CD4-positive, alpha-beta T cell treated with Interleukin-17A for 1 hour (primary cell): ENCODE data around the gene ADGRB2.

Source experiments
- DNase-seq: peaks from one replicate; pipeline ENCODE4 v3.0.0-alpha.2; 2020

ADGRB2 gene

DNA sequence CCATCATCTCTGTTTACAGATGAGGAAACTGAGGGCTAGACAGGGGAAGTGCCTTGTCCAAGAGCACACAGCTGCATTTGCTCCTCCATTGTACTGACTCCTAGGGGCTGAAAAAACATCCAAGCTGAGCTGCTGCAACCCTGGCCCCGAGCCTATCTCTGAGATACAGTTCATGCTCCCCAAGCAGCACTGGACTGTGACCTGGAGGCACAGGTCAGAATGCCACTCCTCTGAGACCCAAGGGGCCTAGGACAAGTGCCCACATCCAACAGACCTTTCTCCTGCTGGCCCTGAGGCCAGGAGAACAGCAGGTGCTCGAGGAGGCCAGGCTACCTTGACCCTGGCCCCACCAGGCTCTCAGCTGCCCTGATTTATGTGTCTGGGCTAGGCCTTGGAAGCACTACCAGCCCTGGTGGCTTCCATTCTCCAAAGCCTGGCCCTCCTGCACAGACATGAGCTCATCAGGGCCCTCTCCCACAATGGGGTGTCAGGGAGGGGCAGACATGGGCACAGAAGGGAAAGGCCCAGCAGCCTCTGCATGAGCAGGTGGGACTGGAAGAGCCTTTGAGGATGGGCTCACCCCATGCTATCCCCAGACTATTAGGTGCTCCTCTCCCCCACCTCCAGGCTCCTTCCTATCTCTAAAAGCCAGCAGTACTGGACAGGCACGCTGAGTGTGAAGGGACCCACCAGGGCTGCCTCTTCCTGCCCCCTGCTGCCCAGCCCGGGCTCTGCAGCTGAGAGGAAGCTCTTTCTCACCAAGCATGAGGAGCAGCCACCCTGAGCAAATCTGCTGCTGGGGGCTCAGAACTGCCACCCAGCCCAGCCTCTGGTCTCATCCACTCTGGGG, 18.8 kb downstream of the ADGRB2 start:
- DNase-seq = peak; percentile 59

DNA sequence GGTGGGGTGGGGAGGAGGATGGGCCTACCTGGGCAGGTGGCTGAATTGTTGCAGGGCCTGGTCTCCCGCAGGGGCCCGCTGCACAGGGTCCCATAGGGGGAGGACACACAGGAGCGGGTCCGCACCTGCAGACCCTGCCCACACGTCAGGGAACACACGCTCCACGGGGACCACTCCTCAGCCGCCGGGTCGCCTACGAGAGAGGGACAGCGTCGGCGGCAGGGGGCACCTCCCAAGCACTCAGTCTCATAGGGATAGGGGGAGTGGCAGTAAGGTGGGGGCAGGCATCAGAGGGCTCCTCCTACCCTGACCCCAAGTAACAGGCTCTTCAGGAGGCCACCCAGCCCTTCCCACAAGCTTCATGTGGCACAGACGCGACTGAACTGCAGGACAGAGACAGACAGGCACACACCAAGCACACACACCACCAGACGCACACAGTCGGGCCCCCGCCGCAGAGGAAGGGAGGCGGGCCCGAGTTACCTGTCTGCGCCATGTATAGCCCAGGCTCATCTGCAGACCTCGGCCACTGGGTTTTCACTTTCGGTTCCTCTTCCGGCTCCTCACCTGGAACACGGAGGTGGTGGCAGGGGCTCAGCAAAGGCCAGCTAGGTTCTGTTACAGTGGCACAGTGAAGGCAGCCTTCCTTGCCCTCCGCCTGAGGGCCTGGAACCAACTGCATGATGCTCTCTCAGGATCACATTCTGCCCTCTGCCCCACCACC, 19.8 kb downstream of the ADGRB2 start:
- peak; percentile 28 for DNase-seq

DNA sequence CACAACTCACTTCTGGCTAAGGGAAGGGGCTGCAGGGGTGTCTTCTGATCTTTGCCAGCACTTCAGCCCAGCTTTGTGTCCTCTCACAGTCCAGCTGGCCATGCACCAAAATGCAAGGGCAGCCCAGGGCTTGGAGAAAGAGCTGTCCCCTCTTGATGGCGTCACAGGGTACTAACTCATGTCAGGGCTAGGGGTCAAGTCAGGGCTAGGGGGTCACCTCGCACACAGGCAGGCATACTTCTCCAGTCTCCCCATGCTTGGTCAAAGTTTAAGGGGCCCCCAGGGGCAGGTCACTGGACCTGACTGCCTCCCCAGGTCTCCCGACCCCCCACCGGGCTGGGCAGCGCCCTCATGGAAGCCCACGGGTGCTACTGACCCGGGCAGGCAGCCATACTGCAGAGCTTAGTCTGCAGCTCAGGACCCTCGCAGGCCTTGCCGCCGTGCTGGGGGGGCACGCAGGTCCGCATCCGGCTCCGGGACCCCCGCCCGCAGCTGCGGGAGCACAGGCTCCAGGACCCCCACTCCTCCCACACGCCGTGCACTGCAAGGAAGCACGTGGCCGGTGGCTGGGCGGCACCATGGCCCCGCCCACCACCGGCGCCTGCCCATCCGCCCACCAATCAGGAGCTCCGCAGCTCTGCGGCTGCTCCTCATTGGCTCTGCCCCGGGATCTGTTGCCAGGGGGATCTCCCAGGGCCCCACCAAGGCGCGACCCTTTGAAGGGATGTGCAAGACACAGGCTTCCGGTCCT, 21.5 kb downstream of the ADGRB2 start:
- DNase-seq = no peak

DNA sequence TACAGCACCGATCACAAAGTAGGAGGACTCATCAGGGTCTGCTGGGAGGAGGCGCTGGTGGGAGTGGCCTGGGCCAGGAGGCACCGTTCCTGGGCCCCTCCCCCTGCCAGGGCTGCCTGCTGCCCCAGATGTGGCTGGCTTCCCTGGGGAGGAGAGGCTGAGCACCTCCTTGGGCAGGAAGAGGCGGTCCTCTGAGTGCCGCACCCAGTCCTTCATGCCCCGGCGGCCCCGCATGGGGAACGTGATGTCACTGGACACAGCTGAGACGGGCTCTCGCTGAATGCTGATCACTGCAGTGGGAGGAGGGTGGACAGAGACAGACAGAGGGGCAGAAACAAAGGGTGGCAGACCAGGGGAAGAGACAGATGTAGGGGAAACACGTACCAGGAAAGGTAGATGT, 24.8 kb downstream of the ADGRB2 start:
- DNase-seq = peak; percentile 60

DNA sequence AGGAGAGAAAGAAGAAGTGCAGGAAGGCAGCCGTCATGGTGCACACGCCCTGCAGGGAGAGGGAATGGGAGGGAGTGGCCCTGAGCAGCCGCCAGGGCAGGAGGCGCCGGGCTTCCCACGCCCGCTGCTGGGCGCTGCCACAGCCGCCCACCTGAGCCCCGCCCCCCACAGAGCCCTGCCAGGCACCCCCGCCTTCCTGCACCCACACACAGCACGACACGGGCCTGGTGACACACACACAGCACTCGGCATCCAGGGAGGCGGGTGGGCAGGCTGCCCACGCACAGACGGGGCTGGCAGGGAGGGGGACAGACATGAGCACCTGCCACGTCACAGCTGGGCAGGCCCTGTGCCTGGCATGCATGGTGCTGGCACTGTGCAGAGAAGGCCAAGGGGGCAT, 27.5 kb downstream of the ADGRB2 start:
- DNase-seq = no peak

DNA sequence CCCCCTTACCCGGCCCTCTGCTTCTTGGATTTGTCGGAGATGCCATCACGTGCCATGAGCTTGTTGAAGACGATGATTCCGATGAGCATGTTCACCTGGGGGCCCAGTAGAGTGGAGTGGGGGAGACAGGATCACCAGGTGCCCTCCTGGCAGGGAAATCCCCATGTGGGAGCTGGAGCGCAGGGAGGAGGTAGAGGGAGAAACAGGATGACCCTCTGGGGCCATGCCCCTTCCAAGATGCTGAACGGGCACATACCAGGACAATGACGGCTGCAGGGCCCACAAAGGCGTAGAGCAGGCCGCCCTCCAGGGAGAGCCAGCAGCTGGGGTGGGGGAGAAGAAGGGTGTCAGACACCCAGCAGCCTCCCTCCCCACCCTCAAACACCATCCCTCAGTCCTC, 28.6 kb downstream of the ADGRB2 start:
- no peak for DNase-seq

DNA sequence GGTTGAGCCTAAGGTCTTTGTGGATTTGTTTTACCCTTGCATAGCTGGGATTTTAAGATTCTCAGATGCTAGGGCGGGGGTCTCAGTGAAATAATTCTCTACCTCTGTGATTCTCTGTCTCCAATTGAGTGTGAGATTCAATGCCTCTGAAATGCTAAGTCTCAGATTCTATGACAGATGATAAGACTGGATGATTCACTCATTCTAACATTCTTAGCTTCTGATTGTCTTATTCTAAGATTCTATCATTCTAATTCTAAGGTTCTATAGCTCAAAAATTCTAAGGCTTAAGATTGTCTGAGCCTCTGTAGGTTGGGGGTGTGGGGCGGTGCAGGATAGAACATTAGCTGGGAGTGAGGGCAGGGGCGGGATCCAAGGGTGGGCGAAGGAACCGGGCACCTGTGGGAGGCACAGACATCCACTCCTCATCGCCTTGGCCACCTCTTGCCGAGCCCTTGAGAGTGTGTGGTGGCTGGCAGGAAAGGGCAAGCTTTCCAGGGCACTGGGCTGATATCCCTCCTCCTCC, 29.5 kb downstream of the ADGRB2 start:
- DNase-seq = no peak

DNA sequence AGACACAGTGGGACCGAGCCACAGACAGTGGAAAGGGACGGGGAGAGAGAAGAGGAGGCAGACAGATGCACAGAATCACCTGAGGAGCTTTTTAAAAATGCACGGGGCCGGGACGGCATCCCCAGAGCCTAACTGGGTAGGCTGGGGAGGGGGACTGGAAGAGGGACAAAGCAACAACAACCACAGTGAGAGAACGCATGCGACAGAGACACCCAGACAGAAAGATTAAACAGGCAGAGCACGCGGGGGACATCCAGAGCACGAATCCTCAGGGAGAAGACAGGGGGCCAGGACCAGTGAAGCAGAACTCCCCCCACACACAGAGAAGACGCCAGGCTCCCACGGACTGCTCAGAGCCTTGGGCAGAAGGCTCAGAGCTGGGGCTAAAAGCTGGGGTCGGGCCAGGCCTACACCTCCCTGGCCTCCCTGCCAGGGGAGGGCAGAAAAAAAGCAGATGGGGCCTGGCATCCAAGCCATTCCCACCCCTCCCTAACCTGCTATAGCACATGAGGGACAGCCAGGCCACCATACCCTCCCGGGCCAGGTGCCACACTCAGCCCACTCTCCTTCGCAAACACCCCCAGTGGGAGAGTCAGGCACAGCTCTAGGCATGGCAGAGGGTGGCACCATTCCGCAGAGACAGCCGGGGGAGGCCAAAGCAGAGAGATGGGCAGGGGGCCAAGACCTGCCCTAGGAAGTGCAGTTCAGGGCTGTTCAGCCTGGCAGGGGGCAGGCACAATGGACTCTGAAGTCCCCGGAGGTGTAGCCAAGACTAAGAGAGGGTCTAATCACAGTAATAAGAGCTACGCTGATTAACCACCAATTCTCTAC, 30.5 kb downstream of the ADGRB2 start:
- DNase-seq = no peak

DNA sequence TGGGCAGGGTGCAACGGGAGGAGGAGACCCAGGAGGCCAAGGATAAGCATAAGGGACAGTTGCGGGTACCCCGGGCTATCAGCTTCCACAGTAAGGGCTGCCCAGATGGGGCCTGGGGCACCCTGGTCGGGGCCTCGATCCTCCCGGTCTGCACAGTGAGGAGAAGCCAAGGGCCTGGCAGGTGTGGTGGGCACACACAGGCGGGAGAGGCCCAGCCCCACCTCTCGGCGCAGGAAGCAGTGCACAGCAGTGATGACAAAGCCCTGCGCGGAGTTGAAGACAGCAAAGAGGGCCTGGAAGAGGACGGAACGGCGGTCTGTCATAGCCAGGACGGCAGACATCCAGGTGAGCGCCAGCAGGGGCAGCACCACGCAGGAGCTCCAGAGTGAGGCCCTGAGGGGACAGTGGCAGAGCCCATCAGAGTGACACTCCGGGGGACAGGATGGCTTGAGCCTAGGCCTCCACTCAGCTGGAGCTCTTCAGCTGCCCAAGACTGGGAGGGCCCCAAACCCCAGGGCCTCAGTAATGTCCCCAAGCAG, 31.3 kb downstream of the ADGRB2 start:
- DNase-seq = no peak

DNA sequence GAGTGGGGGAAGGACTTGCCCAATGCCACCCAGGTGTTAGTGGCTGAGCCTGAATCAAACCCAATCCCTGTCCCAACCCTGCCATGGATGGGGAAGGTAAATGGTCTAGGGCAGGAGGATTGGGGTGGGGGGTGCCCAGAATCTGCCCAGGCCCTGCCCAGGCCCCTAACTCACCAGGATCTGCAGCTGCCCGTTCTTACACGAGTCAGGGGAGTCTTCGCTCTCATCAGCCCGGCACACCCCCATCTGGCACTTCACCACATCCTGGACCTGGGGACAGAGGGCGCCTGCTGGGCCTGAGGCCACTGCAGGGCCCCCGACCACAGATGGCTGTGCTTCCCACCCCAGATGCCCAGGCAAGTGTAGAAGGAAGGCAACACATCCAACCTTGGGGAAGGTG, 31.8 kb downstream of the ADGRB2 start:
- no peak for DNase-seq

DNA sequence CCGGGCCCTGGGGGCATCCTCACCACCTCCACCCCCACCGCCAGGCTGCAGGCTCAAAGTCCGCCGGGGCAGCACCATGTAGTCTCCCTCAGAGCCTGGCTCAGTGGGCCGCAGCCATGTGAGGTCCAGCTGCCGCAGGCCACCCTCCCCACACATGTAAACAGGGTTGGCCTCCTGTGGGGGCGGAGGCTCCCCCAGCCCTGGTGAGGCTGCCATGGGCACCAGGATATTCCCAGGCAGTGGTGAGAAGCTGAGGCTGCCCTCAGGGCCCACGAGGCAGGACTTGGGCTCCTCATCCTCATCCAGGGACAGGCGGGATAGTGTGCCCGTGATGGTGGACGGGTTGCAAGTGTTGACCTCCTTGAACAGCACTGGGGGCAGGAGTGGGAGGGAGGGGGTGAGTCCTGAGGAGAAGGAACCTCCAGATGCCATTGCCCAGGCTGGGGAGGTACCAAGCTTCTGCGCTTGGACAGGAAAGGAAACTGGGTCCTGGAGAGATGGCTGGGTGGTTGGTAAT, 33.0 kb downstream of the ADGRB2 start:
- no peak for DNase-seq

DNA sequence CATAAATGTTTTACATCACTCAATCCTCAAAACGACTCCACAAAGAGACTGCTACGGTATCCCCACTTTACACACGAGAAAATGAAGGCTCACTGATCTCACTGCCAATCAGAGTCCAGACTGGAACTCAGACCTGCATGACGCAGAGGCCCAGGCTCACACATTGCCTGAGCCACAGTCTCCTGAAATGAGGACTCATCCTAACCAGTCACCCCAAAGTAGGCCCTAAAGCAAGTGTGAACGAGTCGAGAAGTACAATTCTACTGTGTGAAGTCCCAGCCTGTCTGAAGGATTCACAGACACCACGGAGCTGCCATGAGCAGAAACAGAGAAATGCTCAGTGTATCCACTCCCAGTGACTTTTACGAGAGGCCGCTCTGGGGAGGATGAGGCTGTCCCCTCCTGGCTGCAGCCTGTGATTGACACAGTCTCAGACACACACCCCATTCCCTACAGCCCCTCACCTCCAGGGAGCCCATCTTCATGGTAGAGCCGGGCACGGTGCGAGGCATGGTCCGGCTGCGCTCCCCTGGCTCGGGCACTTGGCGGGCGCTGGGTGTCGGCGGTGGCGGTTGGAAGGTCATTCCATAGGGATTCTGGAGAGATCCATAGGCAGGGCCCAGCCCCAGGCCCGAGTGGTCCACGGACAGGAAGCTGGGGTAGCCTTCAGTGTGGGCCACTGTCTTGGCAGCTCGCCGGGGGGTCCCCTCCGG, 33.6 kb downstream of the ADGRB2 start:
- no peak for DNase-seq

DNA sequence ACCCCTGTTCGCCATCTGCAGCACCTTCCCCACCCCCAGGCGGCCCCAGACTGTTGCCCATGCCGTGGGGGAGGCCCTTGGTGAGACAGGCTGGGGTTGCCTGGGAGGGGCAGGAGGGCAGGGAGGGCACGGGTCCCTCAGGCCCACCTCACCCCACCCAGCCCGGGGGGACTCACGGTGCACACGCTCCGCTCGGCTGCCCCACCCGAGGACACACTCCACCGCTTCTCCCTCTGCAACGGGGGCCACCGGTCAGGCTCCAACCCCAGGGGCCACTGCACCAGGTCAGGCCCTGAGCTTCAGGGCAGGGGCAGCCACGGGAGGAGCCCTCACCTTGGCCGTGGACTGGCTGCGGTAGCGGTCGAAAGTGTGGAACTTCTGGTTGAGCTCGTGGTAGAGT, 36.3 kb downstream of the ADGRB2 start:
- no peak for DNase-seq

DNA sequence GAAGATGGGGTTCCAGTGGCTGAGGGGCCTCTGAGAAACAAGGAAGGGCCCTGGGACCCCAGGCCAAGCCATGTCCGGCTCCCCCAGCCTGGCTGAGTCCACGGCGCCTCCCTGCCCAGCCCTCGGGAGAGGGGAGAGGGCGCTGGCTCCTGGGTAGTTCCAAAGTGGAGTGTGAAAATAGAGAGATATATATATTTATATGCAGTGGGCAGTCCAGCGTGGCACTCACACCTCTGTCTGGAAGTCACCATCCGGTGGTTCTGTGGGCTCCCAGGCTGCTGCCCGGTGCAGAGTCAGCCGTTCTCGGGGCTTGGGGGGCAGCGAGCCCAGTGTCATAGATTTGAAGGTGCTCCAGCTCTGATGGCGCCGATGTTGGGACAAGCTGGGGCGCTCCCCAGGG, 36.9 kb downstream of the ADGRB2 start:
- DNase-seq = no peak

DNA sequence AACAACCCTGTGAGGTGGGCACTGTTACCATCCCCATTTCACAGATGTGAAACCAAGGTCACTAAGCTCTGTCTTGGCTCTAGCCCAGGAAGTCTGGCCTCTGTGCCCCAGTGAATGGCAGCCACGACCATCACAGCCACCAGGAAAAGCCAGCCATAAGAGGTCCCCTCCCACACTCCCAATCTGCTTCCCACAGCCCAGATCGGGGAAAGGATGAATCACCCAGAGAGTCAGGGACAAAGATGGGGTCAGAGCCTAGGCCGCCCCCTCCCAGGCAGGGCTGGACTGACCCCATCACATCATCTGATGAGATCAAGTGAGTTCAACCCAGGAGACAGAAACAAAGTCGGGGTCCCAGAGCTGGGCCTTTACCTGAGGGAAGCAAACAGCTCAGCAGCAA, 37.4 kb downstream of the ADGRB2 start:
- no peak for DNase-seq

DNA sequence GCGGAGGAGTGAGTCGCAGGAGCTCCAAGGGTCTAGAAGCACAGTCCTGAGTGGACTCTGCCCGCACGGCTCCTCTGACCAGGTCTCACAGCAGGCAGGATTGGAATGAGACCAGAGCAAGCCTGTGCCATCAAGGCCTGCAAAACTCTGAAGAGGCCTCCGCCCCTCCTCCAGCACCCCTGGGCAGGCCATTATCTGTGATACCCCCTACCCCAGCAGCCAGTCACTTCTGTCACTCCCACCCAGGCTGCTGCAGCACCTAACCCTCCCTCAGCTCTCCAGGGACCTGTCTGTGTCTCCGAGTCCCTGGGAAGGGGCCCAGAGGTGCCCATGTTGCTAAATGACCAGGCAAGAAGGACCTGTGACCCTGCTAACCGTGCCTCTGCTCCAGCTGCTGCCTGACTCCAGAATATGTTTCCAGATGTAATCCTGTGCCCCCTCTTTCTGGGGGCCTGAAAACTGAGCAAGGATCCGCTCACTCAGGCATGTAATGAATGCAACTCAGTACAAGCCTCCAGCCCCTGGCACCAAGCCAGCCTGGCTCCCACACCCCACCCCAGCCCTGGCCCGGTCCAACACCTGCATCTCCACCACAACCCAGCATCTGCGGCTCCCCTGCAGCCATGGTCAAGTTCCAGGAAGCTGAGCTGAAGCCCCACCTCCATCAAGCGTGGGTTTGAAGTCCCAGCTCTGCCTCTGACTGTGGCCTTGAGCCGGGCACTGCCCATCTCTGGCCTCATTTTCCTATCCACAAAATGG, 38.2 kb downstream of the ADGRB2 start:
- no peak for DNase-seq

DNA sequence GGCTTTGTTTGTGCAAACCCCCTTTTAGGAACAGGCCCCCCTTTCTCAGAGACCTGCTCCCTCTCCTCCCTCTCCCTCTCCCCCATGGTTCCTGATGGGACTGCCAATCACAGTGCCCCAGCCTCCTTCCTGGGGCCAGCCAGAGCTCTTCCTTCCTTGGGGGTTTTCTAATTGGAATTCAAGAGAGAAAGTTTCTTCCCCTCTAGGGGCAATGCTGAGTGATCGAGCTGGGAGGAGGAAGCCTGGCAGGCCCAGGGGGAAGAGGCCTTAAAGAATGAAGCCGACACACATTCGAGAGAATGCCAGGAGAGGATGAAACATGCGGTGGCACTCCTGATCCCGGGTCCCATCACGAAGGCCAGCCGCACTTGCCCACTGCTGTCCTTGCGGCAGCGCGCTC, 39.0 kb downstream of the ADGRB2 start:
- DNase-seq = no peak

DNA sequence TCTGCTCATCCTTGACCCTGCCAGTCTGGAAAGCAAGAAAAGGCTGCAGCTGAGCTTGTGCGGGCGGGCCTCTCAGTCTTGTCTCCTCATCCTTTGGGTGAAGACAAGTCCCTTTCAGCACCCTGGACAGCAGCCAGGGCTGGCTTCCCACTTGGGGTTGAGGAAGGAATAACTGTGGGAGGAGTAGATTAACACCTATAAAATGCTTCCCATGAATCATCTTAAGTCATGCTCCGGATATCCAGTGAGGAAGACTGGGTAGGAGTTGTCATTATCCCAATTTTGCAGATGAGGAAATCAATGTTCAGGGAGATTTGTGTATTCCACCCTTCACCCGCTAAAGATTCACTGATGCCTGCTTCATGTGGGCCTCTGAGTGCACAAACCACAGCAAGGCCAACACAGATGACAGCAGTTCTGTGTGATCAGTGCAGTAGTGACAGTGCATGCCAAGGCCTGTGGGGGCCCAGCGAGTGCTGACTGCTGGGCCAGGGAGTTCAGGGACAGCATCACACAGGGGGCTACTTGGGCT, 40.2 kb downstream of the ADGRB2 start:
- DNase-seq = peak; percentile 28

DNA sequence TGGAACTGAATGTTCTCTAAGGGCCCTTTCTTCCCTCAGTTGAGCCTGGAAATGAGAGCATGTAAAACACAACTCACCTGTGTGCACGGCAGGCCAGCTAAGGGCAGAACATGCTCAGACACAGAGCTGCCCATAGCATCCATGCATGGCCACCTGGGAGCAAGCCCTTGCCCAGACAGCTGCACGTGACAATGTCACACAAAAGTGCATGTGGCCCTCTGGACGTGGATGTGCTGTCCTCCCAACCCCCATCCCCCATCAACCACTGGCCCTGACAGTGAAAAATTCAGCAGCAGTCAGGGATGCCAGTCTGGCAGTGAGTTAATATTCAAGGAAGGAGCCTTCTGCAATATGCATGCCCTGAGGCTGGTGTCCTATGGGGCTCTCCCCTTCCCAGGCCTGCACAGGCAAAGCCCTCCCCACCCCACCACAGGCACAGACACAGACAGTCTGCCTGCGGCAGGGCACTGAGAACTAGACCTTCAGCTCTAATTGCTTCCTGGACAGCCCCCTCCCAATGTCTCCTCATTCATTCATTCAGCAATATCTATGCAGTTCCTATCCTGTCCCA, 45.7 kb downstream of the ADGRB2 start:
- no peak for DNase-seq

DNA sequence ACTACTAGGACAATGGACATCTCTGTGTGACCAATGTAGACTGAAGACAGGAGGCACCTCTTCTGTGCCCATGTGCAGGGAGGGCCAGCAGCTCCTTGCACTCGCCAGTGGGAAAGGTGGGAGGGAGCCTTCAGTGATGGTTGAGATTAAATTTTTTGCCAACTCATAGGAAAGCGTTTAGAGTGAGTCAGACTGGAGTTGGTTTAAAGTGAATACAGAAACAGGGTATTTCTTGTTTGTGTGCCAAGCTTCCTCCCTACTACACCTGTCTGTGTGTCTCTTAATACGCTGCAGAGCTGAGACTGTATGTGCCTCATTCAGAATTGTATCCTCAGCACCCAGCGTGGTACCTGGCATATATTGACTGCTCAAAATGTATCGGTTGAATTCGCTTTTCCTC, 46.8 kb downstream of the ADGRB2 start:
- no peak for DNase-seq
